ENCODE data around the gene PPP1R10. TPM values are rescaled to one million over a fixed set of nuclear protein-coding genes. Genes with fewer than 3 reads are reported as not detected.

PPP1R10 gene
- total RNA-seq, 1 experiment from 2014 or later: 121 TPM

DNA sequence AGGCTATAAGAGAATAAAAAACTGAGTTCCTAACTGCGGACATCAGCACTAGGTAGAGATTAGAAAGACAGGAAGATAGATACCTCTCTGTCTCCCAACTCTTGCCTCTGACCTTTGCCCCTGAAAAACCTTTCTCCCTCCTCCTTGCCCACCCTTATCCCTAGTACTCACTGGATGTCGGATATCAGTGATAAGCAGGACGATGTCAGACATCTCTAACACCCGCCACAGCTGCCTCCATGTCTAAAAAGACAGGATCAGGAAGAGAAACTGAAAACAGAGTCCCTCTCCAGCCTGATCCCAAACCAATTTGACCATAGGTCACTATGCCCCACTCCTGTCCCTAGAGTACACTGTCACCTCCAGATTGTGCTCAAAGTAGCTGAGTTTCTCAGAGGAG is 62.6 kb downstream of the PPP1R10 start:
- intact Hi-C loops (cut with micrococcal nuclease; ENCODE audit: unreplicated experiment): loop anchor here (10.0 kb wide), 1 partner anchor 330 kb away; the partner anchor contains the start of gene DDR1
- Histone ChIP-seq H3K36me3 (ENCODE audit: insufficient read depth, low read length, poor library complexity, severe bottlenecking) (peaks cover 50% of the 10 kb centered on the region), H3K4me1 (ENCODE audit: insufficient read depth, low read length, poor library complexity, severe bottlenecking) (peaks cover 16% of the 10 kb centered on the region), H3K9me3 (ENCODE audit: low read depth, low read length, poor library complexity, severe bottlenecking) (no peaks in the 10 kb centered on the region), H3K27ac (ENCODE audit: low read depth, low read length, poor library complexity, severe bottlenecking) (no peak overlapping the region), H3K27me3 (replicated peaks; ENCODE audit: insufficient read depth, low read depth, low read length, poor library complexity) (no peaks in the 10 kb centered on the region), H3K4me3 (ENCODE audit: low read depth, low read length, poor library complexity, severe bottlenecking) (peak overlapping the region; percentile 61)
- ChIA-PET POLR2A (ENCODE audit: low non-redundant PET) (no interaction called here), CTCF (interaction anchor here (1.3 kb wide), 1 partner anchor 10 kb away, joined by 3 read pairs; no protein-coding TSS in a partner anchor)
- DNase-seq (ENCODE audit: low spot score): no peak
- TF ChIP-seq CTCF (conservative IDR thresholded peaks at IDR 0.05; ENCODE audit: low read depth, low read length) (no peak), EZH2 (IDR thresholded peaks at IDR 0.05; ENCODE audit: borderline replicate concordance, low read depth, low read length, poor library complexity, severe bottlenecking) (no peak)
- BruUV-seq (replicated peaks): no TSS peak

Small RNAs within 50 kb of the gene (microRNA-seq; reads per million reads assigned to microRNA genes)
- gene MIR877: 690 reads per million, percentile 78 among the genes with 10 or more reads in this experiment

Other genes with a start within 250 kb of the PPP1R10 start
- 36.9 and 41.1 TPM in 2 replicates for gene HLA-E, start 127.7 kb downstream of the PPP1R10 start, total RNA-seq (2021)
- 93.2 and 101 TPM in 2 replicates for gene GNL1, start 60.8 kb downstream of the PPP1R10 start, total RNA-seq (2021)
- gene PRR3, start 59.9 kb downstream of the PPP1R10 start, total RNA-seq (2021): 49.9 and 53.0 TPM in 2 replicates
- 109 and 119 TPM in 2 replicates for gene ABCF1, start 45.8 kb downstream of the PPP1R10 start, total RNA-seq (2021)
- 70.3 and 70.4 TPM in 2 replicates for gene MRPS18B, start 597 bp upstream of the PPP1R10 start, total RNA-seq (2021)
- gene ATAT1, start 9.6 kb upstream of the PPP1R10 start, total RNA-seq (2021): 31.7 and 33.0 TPM in 2 replicates
- gene C6orf136, start 29.9 kb upstream of the PPP1R10 start, total RNA-seq (2021): 25.0 and 35.9 TPM in 2 replicates
- 44.7 and 46.4 TPM in 2 replicates for gene DHX16, start 55.8 kb upstream of the PPP1R10 start, total RNA-seq (2021)
- gene PPP1R18, start 69.4 kb upstream of the PPP1R10 start, total RNA-seq (2021): 49.3 and 50.3 TPM in 2 replicates
- 49.8 and 54.4 TPM in 2 replicates for gene NRM, start 73.7 kb upstream of the PPP1R10 start, total RNA-seq (2021)
- 52.9 and 53.4 TPM in 2 replicates for gene MDC1, start 100.0 kb upstream of the PPP1R10 start, total RNA-seq (2021)
- 1,864 and 1,936 TPM in 2 replicates for gene TUBB, start 103.1 kb upstream of the PPP1R10 start, total RNA-seq (2021)
- gene FLOT1, start 125.4 kb upstream of the PPP1R10 start, total RNA-seq (2021): 116 and 120 TPM in 2 replicates
- gene IER3, start 127.3 kb upstream of the PPP1R10 start, total RNA-seq (2021): 33.5 and 34.6 TPM in 2 replicates

Measured in A673 (cell line).